ENCODE results near the gene PRSS22.

DNA sequence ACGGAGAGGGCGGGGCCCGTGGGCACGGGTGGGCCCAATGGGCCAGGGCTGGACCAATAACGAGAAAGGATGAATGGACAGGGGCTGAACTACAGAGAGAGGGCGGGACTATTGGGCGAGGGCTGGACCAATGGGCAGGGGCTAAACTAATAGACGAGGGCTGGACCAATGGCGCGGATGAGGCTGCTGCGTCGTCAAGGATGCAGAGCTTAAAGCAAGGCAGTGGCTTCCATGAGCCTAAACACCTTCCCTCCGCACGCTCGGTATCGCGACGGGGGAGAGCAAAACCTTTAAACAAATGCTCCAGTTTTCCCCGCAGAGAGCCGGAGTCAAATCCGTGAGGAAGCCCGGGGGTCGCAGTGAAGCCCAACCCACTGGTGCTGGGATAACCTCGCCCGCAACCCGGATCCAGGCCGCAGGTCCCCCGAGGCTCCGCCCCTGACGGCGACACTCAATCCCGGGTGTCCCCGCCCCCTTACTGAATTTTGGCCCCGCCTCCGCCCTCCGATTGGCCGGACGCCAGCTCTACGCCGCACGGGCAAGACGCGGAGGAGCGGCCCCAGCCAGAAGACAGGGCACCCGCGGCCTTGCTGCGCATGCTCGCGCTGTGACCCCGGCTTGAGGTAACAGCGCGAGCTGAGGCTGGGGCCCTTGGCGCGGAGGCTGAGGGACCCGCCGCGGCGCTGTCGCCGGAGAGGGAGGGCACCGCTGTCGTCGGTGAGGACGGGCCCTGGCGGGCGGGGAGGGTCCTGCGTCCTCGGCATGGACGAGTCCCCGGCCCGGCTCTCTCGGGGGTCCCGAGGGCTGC, 24.9 kb upstream of the PRSS22 start, which contains the start of gene FLYWCH2:
- TF ChIP-seq, protein P1, sequence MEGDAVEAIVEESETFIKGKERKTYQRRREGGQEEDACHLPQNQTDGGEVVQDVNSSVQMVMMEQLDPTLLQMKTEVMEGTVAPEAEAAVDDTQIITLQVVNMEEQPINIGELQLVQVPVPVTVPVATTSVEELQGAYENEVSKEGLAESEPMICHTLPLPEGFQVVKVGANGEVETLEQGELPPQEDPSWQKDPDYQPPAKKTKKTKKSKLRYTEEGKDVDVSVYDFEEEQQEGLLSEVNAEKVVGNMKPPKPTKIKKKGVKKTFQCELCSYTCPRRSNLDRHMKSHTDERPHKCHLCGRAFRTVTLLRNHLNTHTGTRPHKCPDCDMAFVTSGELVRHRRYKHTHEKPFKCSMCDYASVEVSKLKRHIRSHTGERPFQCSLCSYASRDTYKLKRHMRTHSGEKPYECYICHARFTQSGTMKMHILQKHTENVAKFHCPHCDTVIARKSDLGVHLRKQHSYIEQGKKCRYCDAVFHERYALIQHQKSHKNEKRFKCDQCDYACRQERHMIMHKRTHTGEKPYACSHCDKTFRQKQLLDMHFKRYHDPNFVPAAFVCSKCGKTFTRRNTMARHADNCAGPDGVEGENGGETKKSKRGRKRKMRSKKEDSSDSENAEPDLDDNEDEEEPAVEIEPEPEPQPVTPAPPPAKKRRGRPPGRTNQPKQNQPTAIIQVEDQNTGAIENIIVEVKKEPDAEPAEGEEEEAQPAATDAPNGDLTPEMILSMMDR (conservative IDR thresholded peaks at IDR 0.05; ENCODE audit: low read length), result no peak
- no peak for TF ChIP-seq EZH2phosphoT487 (IDR thresholded peaks at IDR 0.05; ENCODE audit: borderline replicate concordance)
